HepG2 (cell line): ENCODE data around the gene PRCD. TPM values are rescaled to one million over a fixed set of nuclear protein-coding genes. Genes with fewer than 3 reads are reported as not detected.

Experiments
- ATF7-NPFF ChIP-seq: sonication (generic); formaldehyde crosslinking; IDR thresholded peaks from 2 replicates; pipeline ENCODE4 v1.8.1; 2023; ENCODE audit warnings: mild to moderate bottlenecking, low read depth, missing genetic modification reagents, moderate library complexity
- ELF3 ChIP-seq: IDR thresholded peaks from 2 replicates; pipeline ENCODE4 v1.6.1; 2016; ENCODE audit warnings: missing genetic modification reagents, missing compliant biosample characterization
- FOXA3 ChIP-seq: IDR thresholded peaks from 2 replicates; pipeline ENCODE4 v1.6.1; 2016; ENCODE audit warnings: missing genetic modification reagents, missing compliant biosample characterization
- MLXIP ChIP-seq: sonication (generic); formaldehyde crosslinking; IDR thresholded peaks from 2 replicates; pipeline ENCODE4 v1.9.0; 2021; ENCODE audit warnings: missing genetic modification reagents, borderline replicate concordance
- RNF2 ChIP-seq: fragments of 450-650 bp; conservative IDR thresholded peaks from 2 replicates; pipeline ENCODE4 v1.6.1; 2016; ENCODE audit warnings: low read depth
- TFAP4 ChIP-seq: sonication (generic); IDR thresholded peaks from 2 replicates; pipeline ENCODE4 v1.6.1; 2016; ENCODE audit warnings: low read depth, borderline replicate concordance
- ZBTB26 ChIP-seq: IDR thresholded peaks from 2 replicates; pipeline ENCODE4 v1.6.1; 2016; ENCODE audit warnings: missing compliant biosample characterization, missing genetic modification reagents, borderline replicate concordance
- ZFP1 ChIP-seq: IDR thresholded peaks from 2 replicates; pipeline ENCODE4 v1.6.1; 2016
- ZFP82 ChIP-seq: sonication (generic); formaldehyde crosslinking; IDR thresholded peaks from 2 replicates; pipeline ENCODE4 v1.5.1; 2020; ENCODE audit warnings: mild to moderate bottlenecking, missing genetic modification reagents, borderline replicate concordance
- ZMAT3 ChIP-seq: sonication (generic); formaldehyde crosslinking; conservative IDR thresholded peaks from 2 replicates; pipeline ENCODE4 v1.7.0; 2021; ENCODE audit warnings: missing genetic modification reagents
- ZNF232 ChIP-seq: sonication (generic); formaldehyde crosslinking; IDR thresholded peaks from 2 replicates; pipeline ENCODE4 v1.4.0; 2020; ENCODE audit warnings: missing genetic modification reagents, borderline replicate concordance
- ZSCAN30 ChIP-seq: sonication (generic); formaldehyde crosslinking; IDR thresholded peaks from 2 replicates; pipeline ENCODE4 v1.5.0; 2020; ENCODE audit warnings: mild to moderate bottlenecking, missing genetic modification reagents
- ZZZ3 ChIP-seq: sonication (generic); formaldehyde crosslinking; IDR thresholded peaks from 2 replicates; pipeline ENCODE4 v1.4.0; 2020; ENCODE audit warnings: missing genetic modification reagents, mild to moderate bottlenecking, borderline replicate concordance
- polyA plus RNA-seq, 8 experiments: library from polyadenylated mRNA; depleted of rRNA in 3 of 8; stranded (reverse) in 7 of 8; unstranded in 1 of 8; fragments of >200 nt; fragmentation: Illumina TruSeq in 4 of 8; extraction: Trizol in 4 of 8; gene quantifications; 2 replicates each; pipeline versions ENCODE4 v1.2.1 to v1.2.3, GENCODE V29; 2011 to 2016; ENCODE audit warnings: low read depth in 4 of 8, missing spikeins in 1 of 8, mixed read lengths in 1 of 8; ENCODE audit not compliant: insufficient read depth in 1 of 8
- total RNA-seq, 5 experiments: library from RNA; depleted of rRNA; stranded (reverse); fragments of >200 nt; fragmentation: Illumina TruSeq; extraction: Trizol; gene quantifications; 2 replicates each; pipeline ENCODE4 v1.2.3, GENCODE V29; 2016; ENCODE audit warnings: low read depth in 1 of 5
- TF ChIP-seq, protein P1 (sequence below): sonication (generic); formaldehyde crosslinking; IDR thresholded peaks from 2 replicates; pipeline ENCODE4 v1.4.0; 2020; ENCODE audit warnings: missing genetic modification reagents, borderline replicate concordance
- TF ChIP-seq, protein P2 (sequence below): sonication (generic); formaldehyde crosslinking; IDR thresholded peaks from 2 replicates; pipeline ENCODE4 v1.5.0; 2020; ENCODE audit warnings: missing genetic modification reagents
- TF ChIP-seq, protein P3 (sequence below): sonication (generic); formaldehyde crosslinking; IDR thresholded peaks from 2 replicates; pipeline ENCODE4 v1.4.0; 2020; ENCODE audit warnings: missing genetic modification reagents

The PRCD gene
- total and polyA plus RNA-seq, 2 of the 13 experiments (the other 11 are each of a cell fraction or from before 2014, with no cell fraction given): 0.51 TPM; not detected in 1

DNA sequence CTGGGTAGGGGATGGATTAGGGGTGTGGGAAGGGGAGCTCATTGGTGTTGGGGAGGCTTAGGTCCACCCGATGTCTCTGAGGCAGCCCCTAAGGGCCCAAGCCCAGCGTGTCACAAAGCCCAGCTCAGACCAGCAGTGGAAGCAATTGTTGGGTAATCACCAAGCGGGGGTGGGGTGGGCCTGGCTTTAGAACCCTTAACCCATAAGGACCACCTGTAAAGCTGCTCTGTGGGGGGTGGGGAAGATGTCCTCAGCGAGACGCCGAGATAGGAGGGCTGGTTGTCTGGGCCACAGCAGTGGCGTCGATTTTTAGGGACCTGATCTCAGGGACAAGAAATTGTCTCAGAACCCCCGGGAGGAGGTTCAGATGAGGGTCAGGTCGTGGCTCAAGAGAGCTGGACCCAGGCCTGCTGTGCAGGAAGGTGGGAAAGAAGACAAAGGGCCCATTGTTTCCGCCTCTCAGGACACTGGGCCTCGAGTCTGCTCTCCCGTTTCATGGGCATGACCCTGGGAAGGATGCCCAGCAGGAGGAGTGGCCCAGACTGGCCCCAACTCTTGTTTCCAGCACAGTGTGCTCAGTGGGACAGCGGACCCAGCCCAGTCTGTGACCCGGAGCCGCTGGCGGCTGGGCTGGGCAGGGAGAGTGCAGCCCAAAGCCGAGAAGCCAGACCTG lies 29.9 kb downstream of the PRCD start (continued):
- TF ChIP-seq, protein P1, sequence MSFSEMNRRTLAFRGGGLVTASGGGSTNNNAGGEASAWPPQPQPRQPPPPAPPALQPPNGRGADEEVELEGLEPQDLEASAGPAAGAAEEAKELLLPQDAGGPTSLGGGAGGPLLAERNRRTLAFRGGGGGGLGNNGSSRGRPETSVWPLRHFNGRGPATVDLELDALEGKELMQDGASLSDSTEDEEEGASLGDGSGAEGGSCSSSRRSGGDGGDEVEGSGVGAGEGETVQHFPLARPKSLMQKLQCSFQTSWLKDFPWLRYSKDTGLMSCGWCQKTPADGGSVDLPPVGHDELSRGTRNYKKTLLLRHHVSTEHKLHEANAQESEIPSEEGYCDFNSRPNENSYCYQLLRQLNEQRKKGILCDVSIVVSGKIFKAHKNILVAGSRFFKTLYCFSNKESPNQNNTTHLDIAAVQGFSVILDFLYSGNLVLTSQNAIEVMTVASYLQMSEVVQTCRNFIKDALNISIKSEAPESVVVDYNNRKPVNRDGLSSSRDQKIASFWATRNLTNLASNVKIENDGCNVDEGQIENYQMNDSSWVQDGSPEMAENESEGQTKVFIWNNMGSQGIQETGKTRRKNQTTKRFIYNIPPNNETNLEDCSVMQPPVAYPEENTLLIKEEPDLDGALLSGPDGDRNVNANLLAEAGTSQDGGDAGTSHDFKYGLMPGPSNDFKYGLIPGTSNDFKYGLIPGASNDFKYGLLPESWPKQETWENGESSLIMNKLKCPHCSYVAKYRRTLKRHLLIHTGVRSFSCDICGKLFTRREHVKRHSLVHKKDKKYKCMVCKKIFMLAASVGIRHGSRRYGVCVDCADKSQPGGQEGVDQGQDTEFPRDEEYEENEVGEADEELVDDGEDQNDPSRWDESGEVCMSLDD (CRISPR knock-in tag): peak; percentile 57; the same call in 1 of the 2 replicates
- peak; percentile 56; the same call in 1 of the 2 replicates for TF ChIP-seq ELF3 (CRISPR knock-in tag)
- no peak for TF ChIP-seq ZNF232 (CRISPR knock-in tag)
- TF ChIP-seq ZBTB26 (CRISPR knock-in tag): no peak
- no peak for TF ChIP-seq ZSCAN30 (CRISPR knock-in tag)
- peak; percentile 41; the same call in 1 of the 2 replicates for TF ChIP-seq ATF7-NPFF (CRISPR knock-in tag)
- no peak for TF ChIP-seq ZZZ3
- no peak for TF ChIP-seq RNF2
- peak; percentile 34; the same call in 1 of the 2 replicates for TF ChIP-seq TFAP4
- TF ChIP-seq, protein P2, sequence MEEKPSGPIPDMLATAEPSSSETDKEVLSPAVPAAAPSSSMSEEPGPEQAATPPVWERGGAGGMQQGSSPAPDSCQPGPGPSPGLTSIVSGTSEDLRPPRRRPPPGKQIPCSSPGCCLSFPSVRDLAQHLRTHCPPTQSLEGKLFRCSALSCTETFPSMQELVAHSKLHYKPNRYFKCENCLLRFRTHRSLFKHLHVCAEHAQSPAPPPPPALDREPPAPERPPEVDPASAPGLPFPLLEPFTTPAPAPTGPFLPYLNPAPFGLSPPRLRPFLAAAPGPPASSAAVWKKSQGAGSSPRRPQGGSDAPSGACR (CRISPR knock-in tag): no peak
- TF ChIP-seq FOXA3 (CRISPR knock-in tag): peak; percentile 45
- TF ChIP-seq, protein P3, sequence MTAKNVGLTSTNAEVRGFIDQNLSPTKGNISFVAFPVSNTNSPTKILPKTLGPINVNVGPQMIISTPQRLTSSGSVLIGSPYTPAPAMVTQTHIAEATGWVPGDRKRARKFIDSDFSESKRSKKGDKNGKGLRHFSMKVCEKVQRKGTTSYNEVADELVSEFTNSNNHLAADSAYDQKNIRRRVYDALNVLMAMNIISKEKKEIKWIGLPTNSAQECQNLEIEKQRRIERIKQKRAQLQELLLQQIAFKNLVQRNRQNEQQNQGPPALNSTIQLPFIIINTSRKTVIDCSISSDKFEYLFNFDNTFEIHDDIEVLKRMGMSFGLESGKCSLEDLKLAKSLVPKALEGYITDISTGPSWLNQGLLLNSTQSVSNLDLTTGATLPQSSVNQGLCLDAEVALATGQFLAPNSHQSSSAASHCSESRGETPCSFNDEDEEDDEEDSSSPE (CRISPR knock-in tag): peak; percentile 65
- TF ChIP-seq ZMAT3 (CRISPR knock-in tag): no peak
- 0 out of 2 replicates have a peak, but pooled peaks have one; percentile 76 for TF ChIP-seq ZFP1 (CRISPR knock-in tag)
- TF ChIP-seq ZFP82 (CRISPR knock-in tag): no peak
- TF ChIP-seq MLXIP (CRISPR knock-in tag): no peak
